ENCODE results near the gene MTOR.
"Not testable (repeated sequence)": the region's sequence is repeated elsewhere in the genome, so short reads cannot be mapped to it uniquely, and the experiment has no call there.

MTOR gene

GRCh38 chr1:11305516-11305915 lies 43.2 kb upstream of the MTOR start:
- H3K79me1 ChIP-seq (ENCODE audit: low read length); H3K18ac ChIP-seq (ENCODE audit: low read length); H2BK12ac ChIP-seq (ENCODE audit: low read length); H3K9ac ChIP-seq (ENCODE audit: low read length); H3K4ac ChIP-seq (ENCODE audit: low read depth, low read length); H2AK5ac ChIP-seq (ENCODE audit: low read length); H4K12ac ChIP-seq (ENCODE audit: low read depth, low read length); H3K9me3 ChIP-seq (ENCODE audit: insufficient read depth, low read depth, low read length); H3K4me2 ChIP-seq (ENCODE audit: low read length); H4K8ac ChIP-seq (ENCODE audit: low read depth, low read length); H3K27me3 ChIP-seq (ENCODE audit: insufficient read depth, low read length); H3K14ac ChIP-seq (ENCODE audit: low read length); H4K91ac ChIP-seq (ENCODE audit: low read depth, low read length); H2BK5ac ChIP-seq (ENCODE audit: low read depth, low read length, poor library complexity); H3K23ac ChIP-seq (ENCODE audit: low read length); H3K27ac ChIP-seq (ENCODE audit: low read depth, low read length); H3K79me2 ChIP-seq (ENCODE audit: control insufficient read depth, insufficient read depth, low read length, poor library complexity); DNase-seq; H2BK120ac ChIP-seq (ENCODE audit: insufficient read depth, low read length, poor library complexity); H3K36me3 ChIP-seq (ENCODE audit: control insufficient read depth in 1 of 2, insufficient read depth in 2 of 2, low read length in 2 of 2); H3K4me3 ChIP-seq (ENCODE audit: low read depth, low read length); H2AFZ ChIP-seq (ENCODE audit: insufficient read depth, low read length, poor library complexity); H3K4me1 ChIP-seq (ENCODE audit: control insufficient read depth in 1 of 2, insufficient read depth in 2 of 2, low read length in 2 of 2): not testable (repeated sequence)
- WGBS (ENCODE audit: extremely low coverage, insufficient coverage, insufficient read length) = no CpG with 5 or more reads among the region's 29 CpGs

GRCh38 chr1:11302366-11302765 lies 40.0 kb upstream of the MTOR start:
- Histone ChIP-seq H2AK5ac (ENCODE audit: low read length) (no peak overlapping the region), H3K9ac (ENCODE audit: low read length) (no peak overlapping the region), H3K4ac (ENCODE audit: low read depth, low read length) (no peak overlapping the region), H2AFZ (ENCODE audit: insufficient read depth, low read length, poor library complexity) (no peak overlapping the region), H3K4me1 (ENCODE audit: control insufficient read depth in 1 of 2, insufficient read depth in 2 of 2, low read length in 2 of 2) (no peaks in the 10 kb centered on the region), H3K18ac (ENCODE audit: low read length) (no peak overlapping the region), H3K79me1 (ENCODE audit: low read length) (no peaks in the 10 kb centered on the region), H2BK12ac (ENCODE audit: low read length) (no peak overlapping the region), H3K36me3 (ENCODE audit: control insufficient read depth in 1 of 2, insufficient read depth in 2 of 2, low read length in 2 of 2) (no peaks in the 10 kb centered on the region), H3K27ac (ENCODE audit: low read depth, low read length) (no peak overlapping the region), H3K14ac (ENCODE audit: low read length) (no peak overlapping the region), H3K9me3 (ENCODE audit: insufficient read depth, low read depth, low read length) (peaks cover 4% of the 10 kb centered on the region), H4K91ac (ENCODE audit: low read depth, low read length) (no peak overlapping the region), H2BK120ac (ENCODE audit: insufficient read depth, low read length, poor library complexity) (no peak overlapping the region), H3K23ac (ENCODE audit: low read length) (no peak overlapping the region), H4K8ac (ENCODE audit: low read depth, low read length) (no peak overlapping the region), H3K79me2 (ENCODE audit: control insufficient read depth, insufficient read depth, low read length, poor library complexity) (no peaks in the 10 kb centered on the region), H3K4me3 (ENCODE audit: low read depth, low read length) (no peak overlapping the region), H4K12ac (ENCODE audit: low read depth, low read length) (no peak overlapping the region), H3K4me2 (ENCODE audit: low read length) (no peak overlapping the region), H2BK5ac (ENCODE audit: low read depth, low read length, poor library complexity) (no peak overlapping the region), H3K27me3 (ENCODE audit: insufficient read depth, low read length) (no peaks in the 10 kb centered on the region)
- no CpG with 5 or more reads among the region's 2 CpGs for WGBS (ENCODE audit: extremely low coverage, insufficient coverage, insufficient read length)
- no peak for DNase-seq

- H4K12ac ChIP-seq (ENCODE audit: low read depth, low read length) = no peak overlapping the region
- H4K8ac ChIP-seq (ENCODE audit: low read depth, low read length) = no peak overlapping the region
- H2AK5ac ChIP-seq (ENCODE audit: low read length) = no peak overlapping the region
- H3K4ac ChIP-seq (ENCODE audit: low read depth, low read length) = no peak overlapping the region
- WGBS (ENCODE audit: extremely low coverage, insufficient coverage, insufficient read length) = no CpG with 5 or more reads among the region's 9 CpGs
- no peak overlapping the region for H3K9ac ChIP-seq (ENCODE audit: low read length)
- H2BK120ac ChIP-seq (ENCODE audit: insufficient read depth, low read length, poor library complexity) = no peak overlapping the region
- H3K4me2 ChIP-seq (ENCODE audit: low read length) = no peak overlapping the region
- H3K79me2 ChIP-seq (ENCODE audit: control insufficient read depth, insufficient read depth, low read length, poor library complexity) = no peaks in the 10 kb centered on the region
- no peak overlapping the region for H4K91ac ChIP-seq (ENCODE audit: low read depth, low read length)
- no peak overlapping the region for H2BK12ac ChIP-seq (ENCODE audit: low read length)
- peaks cover 2% of the 10 kb centered on the region for H3K9me3 ChIP-seq (ENCODE audit: insufficient read depth, low read depth, low read length)
- no peaks in the 10 kb centered on the region for H3K79me1 ChIP-seq (ENCODE audit: low read length)
- no peak overlapping the region for H3K27ac ChIP-seq (ENCODE audit: low read depth, low read length)
- no peak overlapping the region for H3K14ac ChIP-seq (ENCODE audit: low read length)
- no peak overlapping the region for H3K18ac ChIP-seq (ENCODE audit: low read length)
- no peak overlapping the region for H3K4me3 ChIP-seq (ENCODE audit: low read depth, low read length)
- no peak overlapping the region for H3K23ac ChIP-seq (ENCODE audit: low read length)
- H2BK5ac ChIP-seq (ENCODE audit: low read depth, low read length, poor library complexity) = no peak overlapping the region
- no peak for DNase-seq
- H3K36me3 ChIP-seq (ENCODE audit: control insufficient read depth in 1 of 2, insufficient read depth in 2 of 2, low read length in 2 of 2) = no peaks in the 10 kb centered on the region
- H3K27me3 ChIP-seq (ENCODE audit: insufficient read depth, low read length) = no peaks in the 10 kb centered on the region
- no peak overlapping the region for H2AFZ ChIP-seq (ENCODE audit: insufficient read depth, low read length, poor library complexity)
- H3K4me1 ChIP-seq (ENCODE audit: control insufficient read depth in 1 of 2, insufficient read depth in 2 of 2, low read length in 2 of 2) = no peaks in the 10 kb centered on the region
Observed at GRCh38 chr1:11301601-11302000, 39.2 kb upstream of the MTOR start.

GRCh38 chr1:11299225-11299574 lies 36.8 kb upstream of the MTOR start:
- Histone ChIP-seq H2BK5ac (ENCODE audit: low read depth, low read length, poor library complexity) (no peak overlapping the region), H3K4me3 (ENCODE audit: low read depth, low read length) (no peak overlapping the region), H3K23ac (ENCODE audit: low read length) (no peak overlapping the region), H4K8ac (ENCODE audit: low read depth, low read length) (no peak overlapping the region), H3K18ac (ENCODE audit: low read length) (no peak overlapping the region), H3K4me1 (ENCODE audit: control insufficient read depth in 1 of 2, insufficient read depth in 2 of 2, low read length in 2 of 2) (no peaks in the 10 kb centered on the region), H4K91ac (ENCODE audit: low read depth, low read length) (no peak overlapping the region), H3K27me3 (ENCODE audit: insufficient read depth, low read length) (no peaks in the 10 kb centered on the region), H3K4ac (ENCODE audit: low read depth, low read length) (no peak overlapping the region), H3K36me3 (ENCODE audit: control insufficient read depth in 1 of 2, insufficient read depth in 2 of 2, low read length in 2 of 2) (peaks cover 0 to 4% of the 10 kb centered on the region in 2 experiments), H4K12ac (ENCODE audit: low read depth, low read length) (no peak overlapping the region), H3K79me2 (ENCODE audit: control insufficient read depth, insufficient read depth, low read length, poor library complexity) (no peaks in the 10 kb centered on the region), H2BK12ac (ENCODE audit: low read length) (no peak overlapping the region), H3K79me1 (ENCODE audit: low read length) (no peaks in the 10 kb centered on the region), H3K9ac (ENCODE audit: low read length) (no peak overlapping the region), H2AFZ (ENCODE audit: insufficient read depth, low read length, poor library complexity) (no peak overlapping the region), H3K14ac (ENCODE audit: low read length) (no peak overlapping the region), H3K4me2 (ENCODE audit: low read length) (no peak overlapping the region), H2AK5ac (ENCODE audit: low read length) (no peak overlapping the region), H3K27ac (ENCODE audit: low read depth, low read length) (no peak overlapping the region), H3K9me3 (ENCODE audit: insufficient read depth, low read depth, low read length) (peaks cover 1% of the 10 kb centered on the region), H2BK120ac (ENCODE audit: insufficient read depth, low read length, poor library complexity) (no peak overlapping the region)
- WGBS (ENCODE audit: extremely low coverage, insufficient coverage, insufficient read length) = no CpG with 5 or more reads among the region's 10 CpGs
- DNase-seq = no peak

Measured in trophoblast cell (in vitro differentiated cells and primary cell).